Type B pancreatic cell (in vitro differentiated cells): ENCODE results near the gene NFIX. TPM values are rescaled to one million over a fixed set of nuclear protein-coding genes. Genes with fewer than 3 reads are reported as not detected.

Experiments
- DNase-seq: peaks from one replicate; pipeline ENCODE4 v3.0.0; 2021; ENCODE audit warnings: mixed read lengths; ENCODE audit not compliant: unreplicated experiment; ENCODE audit errors: extremely low spot score
- H3K27ac Mint-ChIP-seq: 2 replicates; pipeline ENCODE4 v1.8.0; 2021; ENCODE audit warnings: mild to moderate bottlenecking, mixed read lengths
- H3K27me3 Mint-ChIP-seq: 2 replicates; pipeline ENCODE4 v1.8.0; 2021; ENCODE audit warnings: mixed read lengths
- H3K36me3 Mint-ChIP-seq: 2 replicates; pipeline ENCODE4 v1.8.0; 2021; ENCODE audit warnings: mixed read lengths
- H3K4me1 Mint-ChIP-seq: one replicate; pipeline ENCODE4 v1.8.0; 2021; ENCODE audit warnings: mixed read lengths; ENCODE audit not compliant: unreplicated experiment
- H3K4me3 Mint-ChIP-seq: 2 replicates; pipeline ENCODE4 v1.8.0; 2021; ENCODE audit warnings: mild to moderate bottlenecking, mixed read lengths
- H3K9me3 Mint-ChIP-seq: 2 replicates; pipeline ENCODE4 v1.8.0; 2021; ENCODE audit warnings: mixed read lengths
- CTCF ChIP-seq: fragments of 200-600 bp; sonication (generic); conservative IDR thresholded peaks from 2 replicates; pipeline ENCODE4 v1.5.0; 2021; ENCODE audit warnings: antibody characterized with exemption, mild to moderate bottlenecking
- total RNA-seq: library from RNA; stranded (reverse); gene quantifications from 2 replicates; pipeline ENCODE4 v1.2.1, GENCODE V29; 2021; ENCODE audit warnings: low replicate concordance

The NFIX gene
- total RNA-seq, 1 donor from 2014 or later = 12.4 TPM

GRCh38 chr19:13120031-13120430 is 124.8 kb downstream of the NFIX start:
- Mint-ChIP-seq H3K4me1 (peaks cover 39% of the 10 kb centered on the region), H3K27ac (no peak overlapping the region), H3K4me3 (peak overlapping the region; percentile 87), H3K27me3 (no peaks in the 10 kb centered on the region), H3K9me3 (no peaks in the 10 kb centered on the region), H3K36me3 (no peaks in the 10 kb centered on the region)
- DNase-seq = no peak
- no peak for TF ChIP-seq CTCF

DNA sequence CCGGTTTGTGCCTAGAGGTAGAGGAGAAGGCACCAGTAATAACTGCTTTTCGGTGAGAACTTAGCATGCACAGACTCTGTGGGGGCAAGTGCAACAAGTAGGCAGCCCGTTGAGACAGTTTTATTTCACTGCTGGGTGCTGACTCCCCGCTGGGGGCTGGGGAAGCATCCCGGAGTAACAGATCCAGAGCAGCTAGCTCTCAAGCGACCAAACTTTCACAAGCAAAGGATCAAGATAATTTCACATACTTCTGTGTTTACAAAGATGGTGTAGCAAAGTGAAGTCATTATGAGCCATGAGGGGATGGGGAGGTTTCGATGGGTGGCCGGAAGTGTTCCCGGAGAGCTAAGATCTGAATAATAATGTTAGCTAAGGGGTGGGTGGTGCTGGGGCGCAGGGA is 125.5 kb downstream of the NFIX start:
- TF ChIP-seq CTCF = no peak
- Mint-ChIP-seq H3K4me3 (peak overlapping the region; percentile 79), H3K27me3 (no peaks in the 10 kb centered on the region), H3K9me3 (no peaks in the 10 kb centered on the region), H3K4me1 (peaks cover 35% of the 10 kb centered on the region), H3K36me3 (no peaks in the 10 kb centered on the region), H3K27ac (no peak overlapping the region)
- DNase-seq = no peak

- Mint-ChIP-seq H3K9me3 (no peaks in the 10 kb centered on the region), H3K36me3 (no peaks in the 10 kb centered on the region), H3K4me1 (peaks cover 31% of the 10 kb centered on the region), H3K27ac (peak overlapping the region; percentile 20), H3K4me3 (peak overlapping the region; percentile 54), H3K27me3 (no peaks in the 10 kb centered on the region)
- DNase-seq = no peak
- TF ChIP-seq CTCF = no peak
Measured at GRCh38 chr19:13121551-13122274, 126.4 kb downstream of the NFIX start.

- no peak for TF ChIP-seq CTCF
- H3K36me3 Mint-ChIP-seq = no peaks in the 10 kb centered on the region
- peak overlapping the region; percentile 54 for H3K4me3 Mint-ChIP-seq
- H3K27me3 Mint-ChIP-seq = no peaks in the 10 kb centered on the region
- peak overlapping the region; percentile 20 for H3K27ac Mint-ChIP-seq
- peaks cover 26% of the 10 kb centered on the region for H3K4me1 Mint-ChIP-seq
- no peak for DNase-seq
- no peaks in the 10 kb centered on the region for H3K9me3 Mint-ChIP-seq
Measured at GRCh38 chr19:13122275-13122878, 127.1 kb downstream of the NFIX start.

DNA sequence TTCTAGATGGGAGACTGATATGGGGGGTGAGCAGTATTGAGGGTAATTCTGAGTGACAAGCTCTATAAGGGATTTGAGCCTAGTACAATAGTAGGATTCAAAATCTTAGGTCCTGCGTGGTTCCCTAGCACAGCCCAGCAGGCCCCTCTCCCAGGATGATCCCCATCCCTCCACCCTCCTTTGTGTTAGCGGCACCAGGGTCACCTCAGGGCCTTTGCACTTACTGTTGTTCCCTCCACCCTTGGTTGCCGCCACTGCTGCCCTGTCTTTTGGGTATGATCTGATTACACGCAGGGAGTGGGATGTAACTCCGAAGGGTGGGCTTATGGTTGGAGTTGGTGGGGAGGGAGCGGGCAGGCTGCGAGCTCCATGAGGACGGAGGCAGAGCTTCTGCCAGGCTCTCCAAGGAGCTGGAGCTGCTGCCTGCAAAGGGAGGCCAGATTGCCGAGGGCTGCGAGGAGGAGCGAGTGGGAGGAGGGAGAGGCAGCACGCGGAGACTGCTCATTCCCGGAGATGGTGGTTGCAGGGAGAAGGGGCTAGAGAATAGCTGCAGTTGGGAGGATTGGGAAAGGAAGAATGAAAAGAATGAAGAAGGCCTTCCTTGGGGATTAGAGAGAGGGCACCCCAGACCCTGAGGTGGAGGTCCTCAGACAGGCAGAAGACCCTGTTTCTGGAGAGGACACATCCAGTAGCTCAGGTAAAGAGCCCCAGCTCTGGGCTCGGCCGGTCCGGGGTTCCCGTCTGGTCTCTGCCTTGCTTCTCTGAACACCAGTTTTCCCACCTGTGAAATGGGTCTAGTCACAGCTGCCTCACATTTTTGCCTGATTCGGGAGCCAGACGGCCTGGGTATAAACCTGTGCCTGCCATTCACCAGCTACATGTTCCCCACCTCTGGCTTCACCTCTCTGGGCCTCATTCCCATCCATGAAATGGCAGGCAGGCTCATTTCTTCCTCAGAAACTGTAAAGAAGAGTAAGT is 128.0 kb downstream of the NFIX start:
- no peak for TF ChIP-seq CTCF
- Mint-ChIP-seq H3K9me3 (no peaks in the 10 kb centered on the region), H3K36me3 (no peaks in the 10 kb centered on the region), H3K27ac (no peak overlapping the region), H3K4me1 (peaks cover 26% of the 10 kb centered on the region), H3K27me3 (no peaks in the 10 kb centered on the region), H3K4me3 (no peak overlapping the region)
- DNase-seq = no peak
